ENCODE data around the gene RAI2.

GRCh38 chrX:17802756-17803155 lies 58.3 kb downstream of the RAI2 start:
- TF ChIP-seq EZH2 (IDR thresholded peaks at IDR 0.05; ENCODE audit: low read depth, unreplicated experiment): no peak
- TF ChIP-seq, protein P1, sequence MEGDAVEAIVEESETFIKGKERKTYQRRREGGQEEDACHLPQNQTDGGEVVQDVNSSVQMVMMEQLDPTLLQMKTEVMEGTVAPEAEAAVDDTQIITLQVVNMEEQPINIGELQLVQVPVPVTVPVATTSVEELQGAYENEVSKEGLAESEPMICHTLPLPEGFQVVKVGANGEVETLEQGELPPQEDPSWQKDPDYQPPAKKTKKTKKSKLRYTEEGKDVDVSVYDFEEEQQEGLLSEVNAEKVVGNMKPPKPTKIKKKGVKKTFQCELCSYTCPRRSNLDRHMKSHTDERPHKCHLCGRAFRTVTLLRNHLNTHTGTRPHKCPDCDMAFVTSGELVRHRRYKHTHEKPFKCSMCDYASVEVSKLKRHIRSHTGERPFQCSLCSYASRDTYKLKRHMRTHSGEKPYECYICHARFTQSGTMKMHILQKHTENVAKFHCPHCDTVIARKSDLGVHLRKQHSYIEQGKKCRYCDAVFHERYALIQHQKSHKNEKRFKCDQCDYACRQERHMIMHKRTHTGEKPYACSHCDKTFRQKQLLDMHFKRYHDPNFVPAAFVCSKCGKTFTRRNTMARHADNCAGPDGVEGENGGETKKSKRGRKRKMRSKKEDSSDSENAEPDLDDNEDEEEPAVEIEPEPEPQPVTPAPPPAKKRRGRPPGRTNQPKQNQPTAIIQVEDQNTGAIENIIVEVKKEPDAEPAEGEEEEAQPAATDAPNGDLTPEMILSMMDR (conservative IDR thresholded peaks at IDR 0.05; ENCODE audit: low read depth in 2 of 2): no peak
- TF ChIP-seq POLR2AphosphoS5 (IDR thresholded peaks at IDR 0.05; ENCODE audit: low read depth): no peak
- TF ChIP-seq, protein P2, sequence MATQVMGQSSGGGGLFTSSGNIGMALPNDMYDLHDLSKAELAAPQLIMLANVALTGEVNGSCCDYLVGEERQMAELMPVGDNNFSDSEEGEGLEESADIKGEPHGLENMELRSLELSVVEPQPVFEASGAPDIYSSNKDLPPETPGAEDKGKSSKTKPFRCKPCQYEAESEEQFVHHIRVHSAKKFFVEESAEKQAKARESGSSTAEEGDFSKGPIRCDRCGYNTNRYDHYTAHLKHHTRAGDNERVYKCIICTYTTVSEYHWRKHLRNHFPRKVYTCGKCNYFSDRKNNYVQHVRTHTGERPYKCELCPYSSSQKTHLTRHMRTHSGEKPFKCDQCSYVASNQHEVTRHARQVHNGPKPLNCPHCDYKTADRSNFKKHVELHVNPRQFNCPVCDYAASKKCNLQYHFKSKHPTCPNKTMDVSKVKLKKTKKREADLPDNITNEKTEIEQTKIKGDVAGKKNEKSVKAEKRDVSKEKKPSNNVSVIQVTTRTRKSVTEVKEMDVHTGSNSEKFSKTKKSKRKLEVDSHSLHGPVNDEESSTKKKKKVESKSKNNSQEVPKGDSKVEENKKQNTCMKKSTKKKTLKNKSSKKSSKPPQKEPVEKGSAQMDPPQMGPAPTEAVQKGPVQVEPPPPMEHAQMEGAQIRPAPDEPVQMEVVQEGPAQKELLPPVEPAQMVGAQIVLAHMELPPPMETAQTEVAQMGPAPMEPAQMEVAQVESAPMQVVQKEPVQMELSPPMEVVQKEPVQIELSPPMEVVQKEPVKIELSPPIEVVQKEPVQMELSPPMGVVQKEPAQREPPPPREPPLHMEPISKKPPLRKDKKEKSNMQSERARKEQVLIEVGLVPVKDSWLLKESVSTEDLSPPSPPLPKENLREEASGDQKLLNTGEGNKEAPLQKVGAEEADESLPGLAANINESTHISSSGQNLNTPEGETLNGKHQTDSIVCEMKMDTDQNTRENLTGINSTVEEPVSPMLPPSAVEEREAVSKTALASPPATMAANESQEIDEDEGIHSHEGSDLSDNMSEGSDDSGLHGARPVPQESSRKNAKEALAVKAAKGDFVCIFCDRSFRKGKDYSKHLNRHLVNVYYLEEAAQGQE (IDR thresholded peaks at IDR 0.05; ENCODE audit: unreplicated experiment): no peak
- no peak for TF ChIP-seq STAT1 (IDR thresholded peaks at IDR 0.05; ENCODE audit: unreplicated experiment)
- TF ChIP-seq JUNB (IDR thresholded peaks at IDR 0.05; ENCODE audit: unreplicated experiment): no peak
- TF ChIP-seq, protein P3, sequence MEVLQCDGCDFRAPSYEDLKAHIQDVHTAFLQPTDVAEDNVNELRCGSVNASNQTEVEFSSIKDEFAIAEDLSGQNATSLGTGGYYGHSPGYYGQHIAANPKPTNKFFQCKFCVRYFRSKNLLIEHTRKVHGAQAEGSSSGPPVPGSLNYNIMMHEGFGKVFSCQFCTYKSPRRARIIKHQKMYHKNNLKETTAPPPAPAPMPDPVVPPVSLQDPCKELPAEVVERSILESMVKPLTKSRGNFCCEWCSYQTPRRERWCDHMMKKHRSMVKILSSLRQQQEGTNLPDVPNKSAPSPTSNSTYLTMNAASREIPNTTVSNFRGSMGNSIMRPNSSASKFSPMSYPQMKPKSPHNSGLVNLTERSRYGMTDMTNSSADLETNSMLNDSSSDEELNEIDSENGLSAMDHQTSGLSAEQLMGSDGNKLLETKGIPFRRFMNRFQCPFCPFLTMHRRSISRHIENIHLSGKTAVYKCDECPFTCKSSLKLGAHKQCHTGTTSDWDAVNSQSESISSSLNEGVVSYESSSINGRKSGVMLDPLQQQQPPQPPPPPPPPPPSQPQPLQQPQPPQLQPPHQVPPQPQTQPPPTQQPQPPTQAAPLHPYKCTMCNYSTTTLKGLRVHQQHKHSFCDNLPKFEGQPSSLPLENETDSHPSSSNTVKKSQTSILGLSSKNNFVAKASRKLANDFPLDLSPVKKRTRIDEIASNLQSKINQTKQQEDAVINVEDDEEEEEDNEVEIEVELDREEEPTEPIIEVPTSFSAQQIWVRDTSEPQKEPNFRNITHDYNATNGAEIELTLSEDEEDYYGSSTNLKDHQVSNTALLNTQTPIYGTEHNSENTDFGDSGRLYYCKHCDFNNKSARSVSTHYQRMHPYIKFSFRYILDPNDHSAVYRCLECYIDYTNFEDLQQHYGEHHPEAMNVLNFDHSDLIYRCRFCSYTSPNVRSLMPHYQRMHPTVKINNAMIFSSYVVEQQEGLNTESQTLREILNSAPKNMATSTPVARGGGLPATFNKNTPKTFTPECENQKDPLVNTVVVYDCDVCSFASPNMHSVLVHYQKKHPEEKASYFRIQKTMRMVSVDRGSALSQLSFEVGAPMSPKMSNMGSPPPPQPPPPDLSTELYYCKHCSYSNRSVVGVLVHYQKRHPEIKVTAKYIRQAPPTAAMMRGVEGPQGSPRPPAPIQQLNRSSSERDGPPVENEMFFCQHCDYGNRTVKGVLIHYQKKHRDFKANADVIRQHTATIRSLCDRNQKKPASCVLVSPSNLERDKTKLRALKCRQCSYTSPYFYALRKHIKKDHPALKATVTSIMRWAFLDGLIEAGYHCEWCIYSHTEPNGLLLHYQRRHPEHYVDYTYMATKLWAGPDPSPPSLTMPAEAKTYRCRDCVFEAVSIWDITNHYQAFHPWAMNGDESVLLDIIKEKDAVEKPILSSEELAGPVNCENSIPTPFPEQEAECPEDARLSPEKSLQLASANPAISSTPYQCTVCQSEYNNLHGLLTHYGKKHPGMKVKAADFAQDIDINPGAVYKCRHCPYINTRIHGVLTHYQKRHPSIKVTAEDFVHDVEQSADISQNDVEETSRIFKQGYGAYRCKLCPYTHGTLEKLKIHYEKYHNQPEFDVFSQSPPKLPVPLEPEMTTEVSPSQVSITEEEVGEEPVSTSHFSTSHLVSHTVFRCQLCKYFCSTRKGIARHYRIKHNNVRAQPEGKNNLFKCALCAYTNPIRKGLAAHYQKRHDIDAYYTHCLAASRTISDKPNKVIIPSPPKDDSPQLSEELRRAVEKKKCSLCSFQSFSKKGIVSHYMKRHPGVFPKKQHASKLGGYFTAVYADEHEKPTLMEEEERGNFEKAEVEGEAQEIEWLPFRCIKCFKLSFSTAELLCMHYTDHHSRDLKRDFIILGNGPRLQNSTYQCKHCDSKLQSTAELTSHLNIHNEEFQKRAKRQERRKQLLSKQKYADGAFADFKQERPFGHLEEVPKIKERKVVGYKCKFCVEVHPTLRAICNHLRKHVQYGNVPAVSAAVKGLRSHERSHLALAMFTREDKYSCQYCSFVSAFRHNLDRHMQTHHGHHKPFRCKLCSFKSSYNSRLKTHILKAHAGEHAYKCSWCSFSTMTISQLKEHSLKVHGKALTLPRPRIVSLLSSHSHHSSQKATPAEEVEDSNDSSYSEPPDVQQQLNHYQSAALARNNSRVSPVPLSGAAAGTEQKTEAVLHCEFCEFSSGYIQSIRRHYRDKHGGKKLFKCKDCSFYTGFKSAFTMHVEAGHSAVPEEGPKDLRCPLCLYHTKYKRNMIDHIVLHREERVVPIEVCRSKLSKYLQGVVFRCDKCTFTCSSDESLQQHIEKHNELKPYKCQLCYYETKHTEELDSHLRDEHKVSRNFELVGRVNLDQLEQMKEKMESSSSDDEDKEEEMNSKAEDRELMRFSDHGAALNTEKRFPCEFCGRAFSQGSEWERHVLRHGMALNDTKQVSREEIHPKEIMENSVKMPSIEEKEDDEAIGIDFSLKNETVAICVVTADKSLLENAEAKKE (CRISPR knock-in tag; IDR thresholded peaks at IDR 0.05): no peak
- TF ChIP-seq ETS1 (IDR thresholded peaks at IDR 0.05): no peak
- TF ChIP-seq NANOG (IDR thresholded peaks at IDR 0.05; ENCODE audit: borderline replicate concordance): no peak
- no peak for TF ChIP-seq EZH2phosphoT487 (IDR thresholded peaks at IDR 0.05; ENCODE audit: unreplicated experiment)
